PC-9 (cell line): ENCODE measurements around the gene OS9. TPM values are rescaled to one million over a fixed set of nuclear protein-coding genes. Genes with fewer than 3 reads are reported as not detected.
"Not testable (repeated sequence)": the region's sequence is repeated elsewhere in the genome, so short reads cannot be mapped to it uniquely, and the experiment has no call there.

Experiments used
- BruUV-seq: library from RNA; stranded (reverse); fragments of 400-500 nt; replicated peaks from 2 replicates; lab custom pipeline; 2021; lab: Mats Ljungman, UMichigan
- CTCF ChIA-PET: fragments of 300-600 bp; sonication (Branson Sonifier 250); formaldehyde crosslinking; loops from one replicate; lab custom pipeline; 2022; ENCODE audit warnings: antibody characterized with exemption; lab: Charles Lee
- POLR2A ChIA-PET: fragments of 300-600 bp; sonication (Branson Sonifier 250); formaldehyde crosslinking; loops from one replicate; lab custom pipeline; 2022; ENCODE audit warnings: antibody characterized with exemption; ENCODE audit not compliant: unreplicated experiment; lab: Charles Lee
- DNase-seq, 2 experiments: peaks; one replicate each; pipeline versions ENCODE4 v3.0.0 to v3.0.0-alpha.2; 2015 to 2022; ENCODE audit warnings: mixed read lengths in 1 of 2
- H2AFZ ChIP-seq: fragments of 200-600 bp; sonication (generic); 2 replicates; pipeline ENCODE4 v1.8.1; 2017; ENCODE audit warnings: antibody characterized with exemption
- H3F3A ChIP-seq: fragments of 200-600 bp; sonication (generic); 2 replicates; pipeline ENCODE4 v1.8.1; 2017; ENCODE audit warnings: antibody characterized with exemption, mild to moderate bottlenecking, low read depth; ENCODE audit not compliant: insufficient read depth
- H3K27ac ChIP-seq: fragments of 200-600 bp; sonication (generic); 2 replicates; pipeline ENCODE4 v1.6.1; 2016; ENCODE audit warnings: mixed run types
- H3K27me3 ChIP-seq: fragments of 200-600 bp; sonication (generic); 2 replicates; pipeline ENCODE4 v1.6.1; 2016; ENCODE audit warnings: low read depth, mixed run types; ENCODE audit not compliant: insufficient read depth
- H3K36me3 ChIP-seq: fragments of 200-600 bp; sonication (generic); 2 replicates; pipeline ENCODE4 v1.6.1; 2016; ENCODE audit warnings: low read depth, mixed run types
- H3K4me1 ChIP-seq: fragments of 200-600 bp; sonication (generic); replicated peaks from 2 replicates; pipeline ENCODE4 v1.6.1; 2016; ENCODE audit warnings: mixed run types; ENCODE audit not compliant: insufficient read depth
- H3K4me2 ChIP-seq: fragments of 200-600 bp; sonication (generic); 2 replicates; pipeline ENCODE4 v1.6.1; 2017; ENCODE audit warnings: mixed run types
- H3K4me3 ChIP-seq: fragments of 200-600 bp; sonication (generic); 2 replicates; pipeline ENCODE4 v1.6.1; 2016; ENCODE audit warnings: mixed run types
- H3K79me2 ChIP-seq: fragments of 200-600 bp; sonication (generic); 2 replicates; pipeline ENCODE4 v1.6.1; 2017; ENCODE audit warnings: low read depth, mixed run types
- H3K9me2 ChIP-seq: fragments of 200-600 bp; sonication (generic); 2 replicates; pipeline ENCODE4 v1.8.1; 2017; ENCODE audit warnings: mild to moderate bottlenecking; ENCODE audit not compliant: insufficient read depth
- H3K9me3 ChIP-seq: fragments of 200-600 bp; sonication (generic); 2 replicates; pipeline ENCODE4 v1.8.1; 2016; ENCODE audit warnings: low read depth; ENCODE audit not compliant: insufficient read depth
- H4K20me1 ChIP-seq: fragments of 200-600 bp; sonication (generic); 2 replicates; pipeline ENCODE4 v1.8.1; 2017; ENCODE audit not compliant: insufficient read depth
- EZH2 ChIP-seq: fragments of 200-600 bp; sonication (generic); IDR thresholded peaks from 2 replicates; pipeline ENCODE4 v1.8.0; 2017; ENCODE audit warnings: antibody characterized with exemption, low read depth
- intact Hi-C: fragments of 100-400 bp; cut with micrococcal nuclease; formaldehyde crosslinking; loops from one replicate; pipeline ENCODE4 v1.10.0; 2022; ENCODE audit not compliant: unreplicated experiment
- total RNA-seq: library from RNA; stranded (reverse); gene quantifications from 2 replicates; pipeline ENCODE4 v1.2.3, GENCODE V29; 2021
- TF ChIP-seq, protein P1 (sequence below): fragments of 200-600 bp; sonication (generic); conservative IDR thresholded peaks from 2 replicates; pipeline ENCODE4 v1.6.1; 2017; ENCODE audit warnings: mixed run types, antibody characterized with exemption, mild to moderate bottlenecking, moderate library complexity

OS9 gene
- total RNA-seq, 1 experiment from 2014 or later = 96.7 TPM

DNA sequence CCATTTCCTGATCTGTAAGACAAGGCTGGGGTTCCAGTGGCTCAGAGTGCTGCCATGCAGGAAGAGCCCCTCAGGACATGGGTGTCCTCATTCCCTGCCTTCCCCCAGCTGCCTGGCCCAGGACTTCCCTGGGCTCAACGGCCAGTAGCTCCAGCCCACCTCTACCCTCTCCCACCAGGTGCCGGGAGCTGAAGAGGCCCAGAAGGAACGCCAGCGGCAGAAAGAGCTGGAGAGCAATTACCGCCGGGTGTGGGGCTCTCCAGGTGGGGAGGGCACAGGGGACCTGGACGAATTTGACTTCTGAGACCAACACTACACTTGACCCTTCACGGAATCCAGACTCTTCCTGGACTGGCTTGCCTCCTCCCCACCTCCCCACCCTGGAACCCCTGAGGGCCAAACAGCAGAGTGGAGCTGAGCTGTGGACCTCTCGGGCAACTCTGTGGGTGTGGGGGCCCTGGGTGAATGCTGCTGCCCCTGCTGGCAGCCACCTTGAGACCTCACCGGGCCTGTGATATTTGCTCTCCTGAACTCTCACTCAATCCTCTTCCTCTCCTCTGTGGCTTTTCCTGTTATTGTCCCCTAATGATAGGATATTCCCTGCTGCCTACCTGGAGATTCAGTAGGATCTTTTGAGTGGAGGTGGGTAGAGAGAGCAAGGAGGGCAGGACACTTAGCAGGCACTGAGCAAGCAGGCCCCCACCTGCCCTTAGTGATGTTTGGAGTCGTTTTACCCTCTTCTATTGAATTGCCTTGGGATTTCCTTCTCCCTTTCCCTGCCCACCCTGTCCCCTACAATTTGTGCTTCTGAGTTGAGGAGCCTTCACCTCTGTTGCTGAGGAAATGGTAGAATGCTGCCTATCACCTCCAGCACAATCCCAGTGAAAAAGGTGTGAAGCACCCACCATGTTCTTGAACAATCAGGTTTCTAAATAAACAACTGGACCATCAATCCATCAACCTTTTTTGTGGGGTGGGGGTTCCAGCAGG is 27.0 kb downstream of the OS9 start:
- Histone ChIP-seq H3K4me3 (no peak overlapping the region), H3K9me3 (no peaks in the 10 kb centered on the region), H3K79me2 (no peaks in the 10 kb centered on the region), H3K27ac (no peak overlapping the region), H2AFZ (no peak overlapping the region), H3F3A (no peaks in the 10 kb centered on the region), H4K20me1 (no peaks in the 10 kb centered on the region), H3K4me2 (no peak overlapping the region), H3K4me1 (no peaks in the 10 kb centered on the region), H3K36me3 (no peaks in the 10 kb centered on the region), H3K9me2 (no peaks in the 10 kb centered on the region), H3K27me3 (no peaks in the 10 kb centered on the region)
- no peak for DNase-seq
- BruUV-seq = TSS peak; percentile 39
- CTCF ChIA-PET = no interaction called here
- intact Hi-C loops = loop anchor here (10.0 kb wide), 1 partner anchor 126 kb away; the partner anchor contains the start of gene PIP4K2C
- no peak for TF ChIP-seq EZH2
- TF ChIP-seq, protein P1, sequence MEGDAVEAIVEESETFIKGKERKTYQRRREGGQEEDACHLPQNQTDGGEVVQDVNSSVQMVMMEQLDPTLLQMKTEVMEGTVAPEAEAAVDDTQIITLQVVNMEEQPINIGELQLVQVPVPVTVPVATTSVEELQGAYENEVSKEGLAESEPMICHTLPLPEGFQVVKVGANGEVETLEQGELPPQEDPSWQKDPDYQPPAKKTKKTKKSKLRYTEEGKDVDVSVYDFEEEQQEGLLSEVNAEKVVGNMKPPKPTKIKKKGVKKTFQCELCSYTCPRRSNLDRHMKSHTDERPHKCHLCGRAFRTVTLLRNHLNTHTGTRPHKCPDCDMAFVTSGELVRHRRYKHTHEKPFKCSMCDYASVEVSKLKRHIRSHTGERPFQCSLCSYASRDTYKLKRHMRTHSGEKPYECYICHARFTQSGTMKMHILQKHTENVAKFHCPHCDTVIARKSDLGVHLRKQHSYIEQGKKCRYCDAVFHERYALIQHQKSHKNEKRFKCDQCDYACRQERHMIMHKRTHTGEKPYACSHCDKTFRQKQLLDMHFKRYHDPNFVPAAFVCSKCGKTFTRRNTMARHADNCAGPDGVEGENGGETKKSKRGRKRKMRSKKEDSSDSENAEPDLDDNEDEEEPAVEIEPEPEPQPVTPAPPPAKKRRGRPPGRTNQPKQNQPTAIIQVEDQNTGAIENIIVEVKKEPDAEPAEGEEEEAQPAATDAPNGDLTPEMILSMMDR = no peak
- POLR2A ChIA-PET = interaction anchor here (0.6 kb wide), 1 partner anchor 216 kb away, joined by 3 read pairs; no protein-coding TSS in a partner anchor

DNA sequence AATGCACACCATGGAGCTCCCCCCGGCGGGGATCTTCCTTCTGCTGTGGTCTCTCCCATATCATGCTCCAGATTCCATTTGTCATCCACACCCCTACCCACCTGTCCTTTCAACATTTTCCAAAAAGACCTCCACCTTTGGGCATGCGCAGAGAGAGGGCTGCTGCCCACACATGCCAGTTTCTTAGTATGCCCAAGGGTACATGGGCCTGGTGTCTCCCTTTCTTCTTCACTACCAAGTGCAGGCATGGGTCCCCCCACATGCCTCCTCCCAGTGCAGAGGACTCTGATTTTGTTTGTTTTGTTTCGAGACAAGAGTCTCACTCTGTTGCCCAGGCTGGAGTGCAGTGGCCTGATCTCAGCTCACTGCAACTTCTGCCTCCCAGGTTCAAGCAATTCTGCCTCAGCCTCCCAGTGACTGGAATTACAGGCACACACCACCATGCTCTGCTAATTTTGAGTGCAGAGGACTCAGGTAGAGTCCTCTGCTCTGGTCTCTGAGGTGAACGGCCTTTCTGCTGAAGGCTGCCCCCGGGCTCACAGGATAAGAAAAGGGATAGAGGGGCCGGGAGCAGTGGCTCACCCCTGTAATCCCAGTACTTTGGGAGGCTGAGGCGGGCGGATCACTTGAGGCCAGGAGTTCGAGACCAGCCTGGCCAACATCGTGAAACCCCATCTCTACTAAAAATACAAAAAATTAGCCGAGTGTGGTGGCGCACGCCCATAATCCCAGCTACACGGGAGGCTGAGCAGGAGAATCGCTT is 28.1 kb downstream of the OS9 start:
- CTCF ChIA-PET = interaction anchor here (0.7 kb wide), 1 partner anchor 138 kb away, joined by 6 read pairs; no protein-coding TSS in a partner anchor
- H3K27ac ChIP-seq, DNase-seq, H3K9me2 ChIP-seq, H3K4me2 ChIP-seq, H3K36me3 ChIP-seq, H3F3A ChIP-seq, H3K4me3 ChIP-seq, H3K27me3 ChIP-seq, POLR2A ChIA-PET, BruUV-seq, H3K9me3 ChIP-seq, H3K79me2 ChIP-seq, H4K20me1 ChIP-seq, H3K4me1 ChIP-seq, H2AFZ ChIP-seq: not testable (repeated sequence)
- intact Hi-C loops = loop anchor here (10.0 kb wide), 1 partner anchor 127 kb away; the partner anchor contains the start of gene PIP4K2C

DNA sequence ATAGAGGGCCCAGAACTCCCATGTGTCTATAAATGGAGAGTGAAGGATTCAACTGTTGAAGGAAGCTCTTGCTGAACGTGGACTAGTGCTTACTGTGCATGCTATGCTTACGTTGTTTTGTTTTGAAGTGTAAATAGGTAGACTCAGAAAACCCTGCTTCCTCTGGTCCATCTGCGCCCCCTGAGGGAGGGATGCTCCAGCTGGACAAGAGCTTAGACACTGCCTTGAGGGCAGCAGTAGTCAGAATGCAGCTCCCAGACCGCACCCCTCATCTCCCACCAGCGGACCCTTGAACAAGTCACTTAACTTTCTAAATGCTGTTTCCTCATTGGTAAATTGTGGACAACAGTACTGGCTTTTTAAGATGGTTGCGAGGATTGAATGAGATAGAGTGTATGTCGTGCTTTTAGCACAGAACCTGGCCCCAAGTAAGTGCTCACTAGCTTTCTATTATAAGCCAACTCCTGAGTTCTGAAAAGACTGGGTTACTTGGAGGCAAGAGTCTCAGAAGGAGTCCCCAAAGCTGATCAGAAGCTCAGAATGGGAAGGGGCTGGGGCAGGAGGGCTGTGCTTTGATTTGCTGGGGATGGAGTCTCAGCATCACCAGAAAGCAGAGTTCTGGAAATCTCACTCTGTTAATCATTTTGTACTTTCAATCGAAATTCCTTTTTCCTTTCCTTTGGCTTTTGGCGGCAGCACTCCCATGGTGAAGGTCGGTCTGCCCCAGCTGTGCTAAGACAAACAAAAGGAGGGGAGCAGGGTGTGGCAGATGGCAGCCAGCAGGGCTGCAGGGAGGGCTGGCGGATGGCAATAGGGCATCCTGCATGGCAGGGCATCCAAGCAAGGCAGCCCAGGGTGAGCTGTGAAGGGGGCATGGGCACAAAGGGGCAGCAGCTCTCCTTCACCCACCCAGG is 29.0 kb downstream of the OS9 start:
- H3F3A ChIP-seq = no peaks in the 10 kb centered on the region
- H3K27me3 ChIP-seq = no peaks in the 10 kb centered on the region
- intact Hi-C loops = loop anchor here (10.0 kb wide), 1 partner anchor 128 kb away; the partner anchor contains the start of gene PIP4K2C
- CTCF ChIA-PET = interaction anchor here (0.7 kb wide), 1 partner anchor 139 kb away, joined by 6 read pairs; no protein-coding TSS in a partner anchor
- H3K79me2 ChIP-seq = no peaks in the 10 kb centered on the region
- H3K9me3 ChIP-seq = no peaks in the 10 kb centered on the region
- no peaks in the 10 kb centered on the region for H3K4me1 ChIP-seq
- POLR2A ChIA-PET = no interaction called here
- no peak overlapping the region for H2AFZ ChIP-seq
- H3K4me2 ChIP-seq = no peak overlapping the region
- no peaks in the 10 kb centered on the region for H3K9me2 ChIP-seq
- H3K36me3 ChIP-seq = no peaks in the 10 kb centered on the region
- no peak overlapping the region for H3K4me3 ChIP-seq
- H3K27ac ChIP-seq = no peak overlapping the region
- no peak for DNase-seq
- BruUV-seq = no TSS peak
- no peak for TF ChIP-seq EZH2
- TF ChIP-seq, protein P1 = no peak
- H4K20me1 ChIP-seq = no peaks in the 10 kb centered on the region
